A549 (cell line): ENCODE measurements around the gene OTOG.

Experiments
- CHD4 ChIP-seq: fragments of 200-600 bp; sonication (generic); IDR thresholded peaks from 2 replicates; pipeline ENCODE4 v1.6.1; 2016; ENCODE audit warnings: antibody characterized with exemption, mild to moderate bottlenecking, borderline replicate concordance
- ESRRA ChIP-seq: fragments of 150-350 bp; IDR thresholded peaks from 2 replicates; pipeline ENCODE4 v1.6.1; 2014; ENCODE audit warnings: mild to moderate bottlenecking, low read length, borderline replicate concordance
- HDAC2 ChIP-seq: fragments of 200-600 bp; sonication (generic); IDR thresholded peaks from 2 replicates; pipeline ENCODE4 v1.6.1; 2016
- MAFK ChIP-seq: fragments of 450-650 bp; IDR thresholded peaks from 2 replicates; pipeline ENCODE4 v1.6.1; 2014; ENCODE audit not compliant: partially characterized antibody
- MYC ChIP-seq: IDR thresholded peaks from 2 replicates; pipeline ENCODE4 v1.6.1; 2012; ENCODE audit warnings: mild to moderate bottlenecking, inconsistent platforms, low read length, improper control_type of control experiment, borderline replicate concordance
- POLR2A ChIP-seq: IDR thresholded peaks from 2 replicates; pipeline ENCODE4 v1.6.1; 2012; ENCODE audit warnings: mild to moderate bottlenecking, low read length
- RAD21 ChIP-seq, 2 experiments: fragments of >200 bp in 1 of 2; sonication (Bioruptor Twin) in 1 of 2; formaldehyde crosslinking in 1 of 2; IDR thresholded peaks in 1 of 2; conservative IDR thresholded peaks in 1 of 2; 2 replicates in 1 of 2; 3 replicates in 1 of 2; pipeline ENCODE4 v1.6.1; 2012 to 2018; ENCODE audit warnings: inconsistent platforms in 1 of 2
- RCOR1 ChIP-seq: fragments of 150-350 bp; IDR thresholded peaks from 2 replicates; pipeline ENCODE4 v1.6.1; 2014; ENCODE audit warnings: antibody characterized with exemption, low read length, low read depth
- ZFP36 ChIP-seq: fragments of 450-650 bp; IDR thresholded peaks from 2 replicates; pipeline ENCODE4 v1.6.1; 2014; ENCODE audit warnings: borderline replicate concordance; ENCODE audit not compliant: partially characterized antibody
- TF ChIP-seq, protein P1 (sequence below): fragments of >200 bp; sonication (Bioruptor Twin); formaldehyde crosslinking; IDR thresholded peaks from 3 replicates; pipeline ENCODE4 v1.5.1; 2016
- TF ChIP-seq, protein P2 (sequence below): fragments of 450-650 bp; IDR thresholded peaks from 2 replicates; pipeline ENCODE4 v1.6.1; 2014; ENCODE audit warnings: antibody characterized with exemption
- TF ChIP-seq, protein P3 (sequence below): IDR thresholded peaks from 2 replicates; pipeline ENCODE4 v1.6.1; 2012

DNA sequence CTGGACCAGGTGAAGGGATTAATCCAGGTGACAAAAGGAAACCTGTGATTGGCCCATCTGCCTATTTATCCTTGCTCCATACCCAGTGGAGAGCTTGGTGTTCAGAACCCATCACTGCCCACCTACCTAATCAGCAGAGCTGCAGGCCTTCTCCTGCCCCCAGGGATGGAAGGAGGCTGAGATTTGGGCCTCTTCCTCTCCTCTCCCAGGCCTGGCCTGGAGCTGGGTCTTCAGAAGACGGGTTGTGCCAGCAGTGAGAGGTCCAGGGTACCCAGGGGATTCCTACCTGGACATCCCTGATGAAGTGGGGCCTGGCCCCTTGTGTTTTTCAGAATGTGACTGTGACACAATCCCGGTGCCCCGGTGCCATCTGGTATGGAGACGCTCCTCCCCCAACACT, 92.0 kb downstream of the OTOG start:
- TF ChIP-seq, protein P1, sequence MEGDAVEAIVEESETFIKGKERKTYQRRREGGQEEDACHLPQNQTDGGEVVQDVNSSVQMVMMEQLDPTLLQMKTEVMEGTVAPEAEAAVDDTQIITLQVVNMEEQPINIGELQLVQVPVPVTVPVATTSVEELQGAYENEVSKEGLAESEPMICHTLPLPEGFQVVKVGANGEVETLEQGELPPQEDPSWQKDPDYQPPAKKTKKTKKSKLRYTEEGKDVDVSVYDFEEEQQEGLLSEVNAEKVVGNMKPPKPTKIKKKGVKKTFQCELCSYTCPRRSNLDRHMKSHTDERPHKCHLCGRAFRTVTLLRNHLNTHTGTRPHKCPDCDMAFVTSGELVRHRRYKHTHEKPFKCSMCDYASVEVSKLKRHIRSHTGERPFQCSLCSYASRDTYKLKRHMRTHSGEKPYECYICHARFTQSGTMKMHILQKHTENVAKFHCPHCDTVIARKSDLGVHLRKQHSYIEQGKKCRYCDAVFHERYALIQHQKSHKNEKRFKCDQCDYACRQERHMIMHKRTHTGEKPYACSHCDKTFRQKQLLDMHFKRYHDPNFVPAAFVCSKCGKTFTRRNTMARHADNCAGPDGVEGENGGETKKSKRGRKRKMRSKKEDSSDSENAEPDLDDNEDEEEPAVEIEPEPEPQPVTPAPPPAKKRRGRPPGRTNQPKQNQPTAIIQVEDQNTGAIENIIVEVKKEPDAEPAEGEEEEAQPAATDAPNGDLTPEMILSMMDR, result no peak
- no peak for TF ChIP-seq POLR2A
- no peak for TF ChIP-seq CHD4
- no peak for TF ChIP-seq MAFK
- TF ChIP-seq HDAC2, result no peak
- no peak for TF ChIP-seq ZFP36
- TF ChIP-seq ESRRA, result no peak
- TF ChIP-seq, protein P2, sequence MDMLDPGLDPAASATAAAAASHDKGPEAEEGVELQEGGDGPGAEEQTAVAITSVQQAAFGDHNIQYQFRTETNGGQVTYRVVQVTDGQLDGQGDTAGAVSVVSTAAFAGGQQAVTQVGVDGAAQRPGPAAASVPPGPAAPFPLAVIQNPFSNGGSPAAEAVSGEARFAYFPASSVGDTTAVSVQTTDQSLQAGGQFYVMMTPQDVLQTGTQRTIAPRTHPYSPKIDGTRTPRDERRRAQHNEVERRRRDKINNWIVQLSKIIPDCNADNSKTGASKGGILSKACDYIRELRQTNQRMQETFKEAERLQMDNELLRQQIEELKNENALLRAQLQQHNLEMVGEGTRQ, result no peak
- TF ChIP-seq, protein P3, sequence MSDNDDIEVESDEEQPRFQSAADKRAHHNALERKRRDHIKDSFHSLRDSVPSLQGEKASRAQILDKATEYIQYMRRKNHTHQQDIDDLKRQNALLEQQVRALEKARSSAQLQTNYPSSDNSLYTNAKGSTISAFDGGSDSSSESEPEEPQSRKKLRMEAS, result no peak
- no peak for TF ChIP-seq RCOR1
- no peak for TF ChIP-seq MYC
- no peak for TF ChIP-seq RAD21 (conservative IDR thresholded peaks at IDR 0.05 in 1 of 2, IDR thresholded peaks at IDR 0.05 in 1 of 2)
